K562 (cell line): ENCODE results near the gene NACA. TPM values are rescaled to one million over a fixed set of nuclear protein-coding genes. Genes with fewer than 3 reads are reported as not detected.

Source experiments
- FOXA3 ChIP-seq, 2 experiments: fragments of 450-650 bp in 1 of 2; sonication (generic) in 1 of 2; formaldehyde crosslinking; IDR thresholded peaks in 1 of 2; conservative IDR thresholded peaks in 1 of 2; 2 replicates each; pipeline versions ENCODE4 v1.4.0 to v1.8.0; 2020 to 2022; ENCODE audit warnings: mild to moderate bottlenecking in 2 of 2, missing genetic modification reagents in 1 of 2
- GABPB1 ChIP-seq: sonication (generic); formaldehyde crosslinking; IDR thresholded peaks from 2 replicates; pipeline ENCODE4 v1.8.0; 2022; ENCODE audit warnings: mild to moderate bottlenecking, missing genetic modification reagents
- GMEB1 ChIP-seq: fragments of 250-450 bp; sonication (Bioruptor Pico); IDR thresholded peaks from 2 replicates; pipeline ENCODE4 v1.4.0; 2020; ENCODE audit warnings: mild to moderate bottlenecking
- GTF2F1 ChIP-seq: IDR thresholded peaks from 2 replicates; pipeline ENCODE4 v1.6.1; 2011; ENCODE audit warnings: low read depth, low read length, improper control_type of control experiment
- HDAC2 ChIP-seq: fragments of 450-650 bp; IDR thresholded peaks from 2 replicates; pipeline ENCODE4 v1.6.1; 2016; ENCODE audit warnings: mild to moderate bottlenecking
- KLF16 ChIP-seq: IDR thresholded peaks from 2 replicates; pipeline ENCODE4 v1.6.1; 2016; ENCODE audit warnings: antibody characterized with exemption
- STAT5B ChIP-seq: fragments of 250-450 bp; sonication (Bioruptor Pico); IDR thresholded peaks from 2 replicates; pipeline ENCODE4 v1.8.0; 2021; ENCODE audit warnings: mild to moderate bottlenecking, inconsistent platforms
- TAL1 ChIP-seq: fragments of 450-650 bp; IDR thresholded peaks from 2 replicates; pipeline ENCODE4 v1.6.1; 2016; ENCODE audit warnings: mild to moderate bottlenecking
- ZNF407 ChIP-seq: fragments of 450-650 bp; IDR thresholded peaks from 2 replicates; pipeline ENCODE4 v1.6.1; 2016; ENCODE audit warnings: low read depth
- ZNF57 ChIP-seq: fragments of 450-650 bp; formaldehyde crosslinking; IDR thresholded peaks from 2 replicates; pipeline ENCODE4 v1.4.0; 2020; ENCODE audit warnings: mild to moderate bottlenecking, moderate library complexity
- ZNF764 ChIP-seq: fragments of 250-450 bp; sonication (Bioruptor Pico); IDR thresholded peaks from 2 replicates; pipeline ENCODE4 v1.4.0; 2020; ENCODE audit warnings: low read depth, mild to moderate bottlenecking, moderate library complexity
- polyA plus RNA-seq, 8 experiments: library from polyadenylated mRNA; depleted of rRNA in 4 of 8; stranded (reverse) in 5 of 8; unstranded in 3 of 8; fragments of >200 nt; fragmentation: Nextera tagmentation in 2 of 8; fragmentation: Illumina TruSeq in 1 of 8; extraction: Ambion mirVana in 2 of 8; extraction: Trizol in 1 of 8; gene quantifications; 2 replicates each; pipeline versions ENCODE4 v1.2.1 to v1.2.3, GENCODE V29; 2011 to 2014; ENCODE audit warnings: inconsistent platforms in 1 of 8, missing spikeins in 1 of 8
- total RNA-seq, 7 experiments: library from RNA; depleted of rRNA in 6 of 7; stranded (reverse); fragments of >200 nt in 6 of 7; fragmentation: Illumina TruSeq in 2 of 7; extraction: Trizol in 2 of 7; gene quantifications; 2 replicates each; pipeline versions ENCODE4 v1.2.1 to v1.2.3, GENCODE V29; 2011 to 2021; ENCODE audit warnings: low replicate concordance in 1 of 7
- TF ChIP-seq, protein P1 (sequence below): fragments of 250-450 bp; sonication (Bioruptor Pico); IDR thresholded peaks from 2 replicates; pipeline ENCODE4 v1.8.0; 2022; ENCODE audit warnings: moderate library complexity, mild to moderate bottlenecking, inconsistent platforms

The NACA gene
- total and polyA plus RNA-seq, 9 of the 15 experiments (the other 6 are each of a cell fraction or from before 2014, with no cell fraction given): 1,030 to 2,416 (median 1,645) TPM

GRCh38 chr12:56687223-56688128, 37.6 kb downstream of the NACA start (continued):
- TF ChIP-seq ZNF764 (no peak), ZNF407 (no peak), ZNF57 (CRISPR knock-in tag) (0 out of 2 replicates have a peak, but pooled peaks have one; percentile 40), GTF2F1 (0 out of 2 replicates have a peak, but pooled peaks have one; percentile 59), GMEB1 (no peak), STAT5B (no peak), HDAC2 (0 out of 2 replicates have a peak, but pooled peaks have one; percentile 16), FOXA3 (CRISPR knock-in tag; conservative IDR thresholded peaks at IDR 0.05 in 1 of 2, IDR thresholded peaks at IDR 0.05 in 1 of 2) (no peak), KLF16 (no peak), TAL1 (no peak), GABPB1 (CRISPR knock-in tag) (no peak)
- TF ChIP-seq, protein P1, sequence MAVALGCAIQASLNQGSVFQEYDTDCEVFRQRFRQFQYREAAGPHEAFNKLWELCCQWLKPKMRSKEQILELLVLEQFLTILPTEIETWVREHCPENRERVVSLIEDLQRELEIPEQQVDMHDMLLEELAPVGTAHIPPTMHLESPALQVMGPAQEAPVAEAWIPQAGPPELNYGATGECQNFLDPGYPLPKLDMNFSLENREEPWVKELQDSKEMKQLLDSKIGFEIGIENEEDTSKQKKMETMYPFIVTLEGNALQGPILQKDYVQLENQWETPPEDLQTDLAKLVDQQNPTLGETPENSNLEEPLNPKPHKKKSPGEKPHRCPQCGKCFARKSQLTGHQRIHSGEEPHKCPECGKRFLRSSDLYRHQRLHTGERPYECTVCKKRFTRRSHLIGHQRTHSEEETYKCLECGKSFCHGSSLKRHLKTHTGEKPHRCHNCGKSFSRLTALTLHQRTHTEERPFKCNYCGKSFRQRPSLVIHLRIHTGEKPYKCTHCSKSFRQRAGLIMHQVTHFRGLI: no peak
